SK-N-SH treated with all-trans-retinoic acid at 6 μM for 48 hours (cell line): ENCODE measurements around the gene DUSP11.

Experiments used
- ATAC-seq: fragments of 200-7000 bp; cut with Tn5 transposase; 3 replicates; pipeline ENCODE4 v1.9.1; 2020; ENCODE audit warnings: mild to moderate bottlenecking, moderate library complexity
- BACH2 ChIP-seq: fragments of 250-450 bp; sonication (Bioruptor Pico); IDR thresholded peaks from 2 replicates; pipeline ENCODE4 v1.9.0; 2021; ENCODE audit warnings: mild to moderate bottlenecking, borderline replicate concordance
- CSDC2 ChIP-seq: fragments of 250-450 bp; sonication (Bioruptor Pico); IDR thresholded peaks from 2 replicates; pipeline ENCODE4 v1.5.0; 2020; ENCODE audit warnings: mild to moderate bottlenecking, moderate library complexity
- CSRNP3 ChIP-seq: fragments of 250-450 bp; sonication (Bioruptor Pico); IDR thresholded peaks from 2 replicates; pipeline ENCODE4 v1.5.1; 2021; ENCODE audit warnings: mild to moderate bottlenecking, moderate library complexity
- ESRRG ChIP-seq: fragments of 250-450 bp; sonication (Bioruptor Pico); IDR thresholded peaks from 2 replicates; pipeline ENCODE4 v1.6.1; 2021; ENCODE audit warnings: mild to moderate bottlenecking
- PPARA ChIP-seq: fragments of 250-450 bp; sonication (Bioruptor Pico); IDR thresholded peaks from 2 replicates; pipeline ENCODE4 v1.5.0; 2020; ENCODE audit warnings: mild to moderate bottlenecking, borderline replicate concordance
- RARB ChIP-seq: fragments of 250-450 bp; sonication (Bioruptor Pico); IDR thresholded peaks from 2 replicates; pipeline ENCODE4 v1.8.0; 2021; ENCODE audit warnings: mild to moderate bottlenecking, moderate library complexity
- SNAI2 ChIP-seq: fragments of 250-450 bp; sonication (Bioruptor Pico); IDR thresholded peaks from 2 replicates; pipeline ENCODE4 v1.5.0; 2020; ENCODE audit warnings: mild to moderate bottlenecking, moderate library complexity
- TOX ChIP-seq: fragments of 250-450 bp; sonication (Bioruptor Pico); IDR thresholded peaks from 2 replicates; pipeline ENCODE4 v1.8.0; 2021; ENCODE audit warnings: mild to moderate bottlenecking, moderate library complexity, borderline replicate concordance
- ZC3H10 ChIP-seq: fragments of 250-450 bp; sonication (Bioruptor Pico); IDR thresholded peaks from 2 replicates; pipeline ENCODE4 v1.5.1; 2021; ENCODE audit warnings: mild to moderate bottlenecking, moderate library complexity
- ZFP3 ChIP-seq: fragments of 250-450 bp; sonication (Bioruptor Pico); IDR thresholded peaks from 2 replicates; pipeline ENCODE4 v1.5.0; 2020; ENCODE audit warnings: mild to moderate bottlenecking, moderate library complexity
- ZFP30 ChIP-seq: fragments of 450-650 bp; formaldehyde crosslinking; IDR thresholded peaks from 2 replicates; pipeline ENCODE4 v1.5.0; 2022; ENCODE audit warnings: mild to moderate bottlenecking, moderate library complexity
- ZNF565 ChIP-seq: fragments of 450-650 bp; formaldehyde crosslinking; conservative IDR thresholded peaks from 2 replicates; pipeline ENCODE4 v1.5.0; 2020; ENCODE audit warnings: low read depth, mild to moderate bottlenecking, moderate library complexity
- ZNF8 ChIP-seq: fragments of 450-650 bp; formaldehyde crosslinking; IDR thresholded peaks from 2 replicates; pipeline ENCODE4 v1.5.0; 2020; ENCODE audit warnings: mild to moderate bottlenecking, moderate library complexity
- TF ChIP-seq, protein P1 (sequence below): fragments of 250-450 bp; sonication (Bioruptor Pico); IDR thresholded peaks from 2 replicates; pipeline ENCODE4 v1.5.1; 2020; ENCODE audit warnings: low read depth, mild to moderate bottlenecking, moderate library complexity
- TF ChIP-seq, protein P2 (sequence below): fragments of 250-450 bp; sonication (Bioruptor Pico); IDR thresholded peaks from 2 replicates; pipeline ENCODE4 v1.5.0; 2020; ENCODE audit warnings: mild to moderate bottlenecking, moderate library complexity
- TF ChIP-seq, protein P3 (sequence below): fragments of 250-450 bp; sonication (Bioruptor Pico); IDR thresholded peaks from 2 replicates; pipeline ENCODE4 v1.8.0; 2021; ENCODE audit warnings: low read depth, mild to moderate bottlenecking, moderate library complexity, borderline replicate concordance

Gene DUSP11

GRCh38 chr2:73827660-73828388, 47.9 kb upstream of the DUSP11 start:
- TF ChIP-seq ZNF8 = no peak
- TF ChIP-seq CSRNP3 = no peak
- TF ChIP-seq PPARA (CRISPR knock-in tag) = no peak
- no peak for ATAC-seq

DNA sequence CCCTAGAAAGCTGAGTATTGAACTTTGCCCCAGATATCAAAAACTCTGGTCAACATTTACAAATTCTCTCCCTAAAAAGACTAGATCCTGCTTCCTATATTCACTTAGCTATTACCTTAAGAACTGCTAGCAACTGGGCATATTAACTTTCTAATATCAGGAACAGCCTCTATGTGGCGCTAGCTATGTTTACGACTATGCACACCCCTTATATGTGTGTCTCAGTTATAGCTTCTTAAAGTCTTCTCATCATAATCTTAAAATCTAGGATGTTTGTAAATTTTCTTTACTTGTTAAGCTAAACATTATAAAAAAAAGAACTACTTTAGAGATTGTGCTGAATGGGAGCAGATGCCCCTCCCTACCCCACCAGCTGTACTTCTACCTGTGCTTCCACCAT, 47.1 kb upstream of the DUSP11 start:
- TF ChIP-seq, protein P1, sequence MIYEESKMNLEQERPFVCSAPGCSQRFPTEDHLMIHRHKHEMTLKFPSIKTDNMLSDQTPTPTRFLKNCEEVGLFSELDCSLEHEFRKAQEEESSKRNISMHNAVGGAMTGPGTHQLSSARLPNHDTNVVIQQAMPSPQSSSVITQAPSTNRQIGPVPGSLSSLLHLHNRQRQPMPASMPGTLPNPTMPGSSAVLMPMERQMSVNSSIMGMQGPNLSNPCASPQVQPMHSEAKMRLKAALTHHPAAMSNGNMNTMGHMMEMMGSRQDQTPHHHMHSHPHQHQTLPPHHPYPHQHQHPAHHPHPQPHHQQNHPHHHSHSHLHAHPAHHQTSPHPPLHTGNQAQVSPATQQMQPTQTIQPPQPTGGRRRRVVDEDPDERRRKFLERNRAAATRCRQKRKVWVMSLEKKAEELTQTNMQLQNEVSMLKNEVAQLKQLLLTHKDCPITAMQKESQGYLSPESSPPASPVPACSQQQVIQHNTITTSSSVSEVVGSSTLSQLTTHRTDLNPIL (CRISPR knock-in tag) = no peak
- TF ChIP-seq, protein P2, sequence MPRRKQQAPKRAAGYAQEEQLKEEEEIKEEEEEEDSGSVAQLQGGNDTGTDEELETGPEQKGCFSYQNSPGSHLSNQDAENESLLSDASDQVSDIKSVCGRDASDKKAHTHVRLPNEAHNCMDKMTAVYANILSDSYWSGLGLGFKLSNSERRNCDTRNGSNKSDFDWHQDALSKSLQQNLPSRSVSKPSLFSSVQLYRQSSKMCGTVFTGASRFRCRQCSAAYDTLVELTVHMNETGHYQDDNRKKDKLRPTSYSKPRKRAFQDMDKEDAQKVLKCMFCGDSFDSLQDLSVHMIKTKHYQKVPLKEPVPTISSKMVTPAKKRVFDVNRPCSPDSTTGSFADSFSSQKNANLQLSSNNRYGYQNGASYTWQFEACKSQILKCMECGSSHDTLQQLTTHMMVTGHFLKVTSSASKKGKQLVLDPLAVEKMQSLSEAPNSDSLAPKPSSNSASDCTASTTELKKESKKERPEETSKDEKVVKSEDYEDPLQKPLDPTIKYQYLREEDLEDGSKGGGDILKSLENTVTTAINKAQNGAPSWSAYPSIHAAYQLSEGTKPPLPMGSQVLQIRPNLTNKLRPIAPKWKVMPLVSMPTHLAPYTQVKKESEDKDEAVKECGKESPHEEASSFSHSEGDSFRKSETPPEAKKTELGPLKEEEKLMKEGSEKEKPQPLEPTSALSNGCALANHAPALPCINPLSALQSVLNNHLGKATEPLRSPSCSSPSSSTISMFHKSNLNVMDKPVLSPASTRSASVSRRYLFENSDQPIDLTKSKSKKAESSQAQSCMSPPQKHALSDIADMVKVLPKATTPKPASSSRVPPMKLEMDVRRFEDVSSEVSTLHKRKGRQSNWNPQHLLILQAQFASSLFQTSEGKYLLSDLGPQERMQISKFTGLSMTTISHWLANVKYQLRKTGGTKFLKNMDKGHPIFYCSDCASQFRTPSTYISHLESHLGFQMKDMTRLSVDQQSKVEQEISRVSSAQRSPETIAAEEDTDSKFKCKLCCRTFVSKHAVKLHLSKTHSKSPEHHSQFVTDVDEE (CRISPR knock-in tag) = no peak
- TF ChIP-seq ZFP30 (CRISPR knock-in tag) (no peak), ZNF8 (no peak), RARB (CRISPR knock-in tag) (no peak), ZC3H10 (CRISPR knock-in tag) (no peak), ZFP3 (CRISPR knock-in tag) (no peak), TOX (CRISPR knock-in tag) (no peak), ZNF565 (CRISPR knock-in tag) (no peak), ESRRG (CRISPR knock-in tag) (no peak), CSRNP3 (no peak), CSDC2 (CRISPR knock-in tag) (no peak)
- TF ChIP-seq, protein P3, sequence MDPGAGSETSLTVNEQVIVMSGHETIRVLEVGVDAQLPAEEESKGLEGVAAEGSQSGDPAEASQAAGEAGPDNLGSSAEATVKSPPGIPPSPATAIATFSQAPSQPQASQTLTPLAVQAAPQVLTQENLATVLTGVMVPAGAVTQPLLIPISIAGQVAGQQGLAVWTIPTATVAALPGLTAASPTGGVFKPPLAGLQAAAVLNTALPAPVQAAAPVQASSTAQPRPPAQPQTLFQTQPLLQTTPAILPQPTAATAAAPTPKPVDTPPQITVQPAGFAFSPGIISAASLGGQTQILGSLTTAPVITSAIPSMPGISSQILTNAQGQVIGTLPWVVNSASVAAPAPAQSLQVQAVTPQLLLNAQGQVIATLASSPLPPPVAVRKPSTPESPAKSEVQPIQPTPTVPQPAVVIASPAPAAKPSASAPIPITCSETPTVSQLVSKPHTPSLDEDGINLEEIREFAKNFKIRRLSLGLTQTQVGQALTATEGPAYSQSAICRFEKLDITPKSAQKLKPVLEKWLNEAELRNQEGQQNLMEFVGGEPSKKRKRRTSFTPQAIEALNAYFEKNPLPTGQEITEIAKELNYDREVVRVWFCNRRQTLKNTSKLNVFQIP (CRISPR knock-in tag) = no peak
- peak; percentile 60 for ATAC-seq

DNA sequence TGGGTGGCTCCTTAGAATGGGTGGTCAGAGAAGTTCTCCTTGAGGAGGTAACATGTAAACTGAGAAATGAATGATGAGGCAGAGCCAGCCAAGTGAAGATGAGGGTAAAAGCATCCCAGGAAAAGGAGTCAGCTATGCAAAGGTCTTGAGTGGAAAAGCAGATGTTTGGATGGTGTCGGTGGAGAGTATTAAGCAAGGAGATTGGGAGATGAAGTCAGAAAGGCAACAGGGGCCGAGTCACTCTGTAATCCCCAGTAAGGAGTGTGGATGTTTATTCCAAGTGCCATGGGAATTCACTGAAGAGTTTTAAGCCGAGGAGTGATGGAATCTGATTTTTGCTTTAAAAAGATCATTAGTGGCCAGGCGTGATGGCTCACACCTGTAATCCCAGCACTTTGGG, 45.5 kb upstream of the DUSP11 start:
- TF ChIP-seq BACH2 (CRISPR knock-in tag) (no peak), ZNF565 (CRISPR knock-in tag) (no peak), RARB (CRISPR knock-in tag) (no peak), SNAI2 (no peak), ESRRG (CRISPR knock-in tag) (no peak), PPARA (CRISPR knock-in tag) (no peak)
- TF ChIP-seq, protein P3 (CRISPR knock-in tag) = no peak
- no peak for ATAC-seq
